Activated T-cell treated with anti-CD3 and anti-CD28 coated beads, Interleukin-2, amount 50 U/mL, for 4 hours (primary cell): ENCODE results near the gene GNA15. TPM values are rescaled to one million over a fixed set of nuclear protein-coding genes. Genes with fewer than 3 reads are reported as not detected.
A peak's percentile ranks its signal among the peaks of the same experiment; 100 is the strongest.
"Not testable (repeated sequence)": the region's sequence is repeated elsewhere in the genome, so short reads cannot be mapped to it uniquely, and the experiment has no call there.

ENCODE experiments used
- ATAC-seq, 2 donors: fragments of 200-7000 bp; cut with Tn5 transposase; one replicate each; pipeline ENCODE4 v1.10.0; 2021
- DNase-seq: peaks from one replicate; pipeline ENCODE4 v3.0.0-alpha.2; 2020
- H3K27me3 Mint-ChIP-seq: one replicate; pipeline ENCODE4 v1.8.0; 2021; ENCODE audit warnings: low read depth, mixed read lengths
- H3K36me3 Mint-ChIP-seq: one replicate; pipeline ENCODE4 v1.8.0; 2022; ENCODE audit warnings: mixed read lengths; ENCODE audit not compliant: insufficient read depth
- H3K4me1 Mint-ChIP-seq: one replicate; pipeline ENCODE4 v1.8.0; 2021; ENCODE audit warnings: low read depth, mixed read lengths
- H3K4me3 Mint-ChIP-seq: one replicate; pipeline ENCODE4 v1.8.0; 2021; ENCODE audit warnings: mild to moderate bottlenecking, moderate library complexity, mixed read lengths
- H3K9me3 Mint-ChIP-seq: one replicate; pipeline ENCODE4 v1.8.0; 2021; ENCODE audit warnings: mixed read lengths
- total RNA-seq, 3 donors: library from RNA; stranded (reverse); gene quantifications; one replicate each; pipeline ENCODE4 v1.2.1, GENCODE V29; 2021

The GNA15 gene
- total RNA-seq, 3 donors from 2014 or later: 8.8 to 19.9 (median 11.3) TPM

GRCh38 chr19:3154957-3155736 is 19.3 kb downstream of the GNA15 start:
- ATAC-seq: peak; percentile 96 to 97
- H3K4me3 Mint-ChIP-seq: no peak overlapping the region
- H3K4me1 Mint-ChIP-seq: peaks cover 3% of the 10 kb centered on the region
- H3K27me3 Mint-ChIP-seq: no peaks in the 10 kb centered on the region
- DNase-seq: peak; percentile 81
- H3K36me3 Mint-ChIP-seq: peaks cover 7% of the 10 kb centered on the region
- H3K9me3 Mint-ChIP-seq: peaks cover 1% of the 10 kb centered on the region

GRCh38 chr19:3157096-3157845 is 21.4 kb downstream of the GNA15 start:
- H3K4me3 Mint-ChIP-seq: no peak overlapping the region
- peaks cover 5% of the 10 kb centered on the region for H3K9me3 Mint-ChIP-seq
- DNase-seq (no peak), ATAC-seq (no peak)
- H3K36me3 Mint-ChIP-seq: peaks cover 13% of the 10 kb centered on the region
- H3K4me1 Mint-ChIP-seq: peaks cover 11% of the 10 kb centered on the region
- no peaks in the 10 kb centered on the region for H3K27me3 Mint-ChIP-seq

- Mint-ChIP-seq H3K9me3 (peaks cover 5% of the 10 kb centered on the region), H3K4me1 (peaks cover 23% of the 10 kb centered on the region), H3K36me3 (peaks cover 13% of the 10 kb centered on the region), H3K27me3 (no peaks in the 10 kb centered on the region), H3K4me3 (no peak overlapping the region)
- ATAC-seq: no peak
- no peak for DNase-seq
Measured at GRCh38 chr19:3159565-3159964, 23.7 kb downstream of the GNA15 start.

GRCh38 chr19:3160219-3160618 is 24.4 kb downstream of the GNA15 start:
- H3K36me3 Mint-ChIP-seq: peaks cover 11% of the 10 kb centered on the region
- no peak for ATAC-seq

GRCh38 chr19:3161453-3161852 is 25.6 kb downstream of the GNA15 start:
- peaks cover 5% of the 10 kb centered on the region for H3K9me3 Mint-ChIP-seq
- H3K36me3 Mint-ChIP-seq: peaks cover 14% of the 10 kb centered on the region
- ATAC-seq (no peak), DNase-seq (no peak)
- H3K27me3 Mint-ChIP-seq: no peaks in the 10 kb centered on the region
- H3K4me3 Mint-ChIP-seq: no peak overlapping the region
- H3K4me1 Mint-ChIP-seq: peaks cover 28% of the 10 kb centered on the region

More at GRCh38 chr19:3160219-3160618, 24.4 kb downstream of the GNA15 start:
- H3K4me1 Mint-ChIP-seq: peaks cover 23% of the 10 kb centered on the region
- H3K4me3 Mint-ChIP-seq: no peak overlapping the region
- peaks cover 5% of the 10 kb centered on the region for H3K9me3 Mint-ChIP-seq
- no peaks in the 10 kb centered on the region for H3K27me3 Mint-ChIP-seq
- no peak for DNase-seq

GRCh38 chr19:3162418-3163229 is 26.8 kb downstream of the GNA15 start:
- peak in 1 of 2 donors; percentile 48 for ATAC-seq
- Mint-ChIP-seq H3K27me3 (no peaks in the 10 kb centered on the region), H3K9me3 (peaks cover 5% of the 10 kb centered on the region), H3K36me3 (peaks cover 12% of the 10 kb centered on the region), H3K4me3 (no peak overlapping the region), H3K4me1 (peaks cover 25% of the 10 kb centered on the region)
- DNase-seq: no peak

GRCh38 chr19:3163230-3163886 is 27.5 kb downstream of the GNA15 start:
- DNase-seq: peak; percentile 71
- Mint-ChIP-seq H3K4me1 (peaks cover 25% of the 10 kb centered on the region), H3K4me3 (no peak overlapping the region), H3K36me3 (peaks cover 11% of the 10 kb centered on the region), H3K27me3 (no peaks in the 10 kb centered on the region), H3K9me3 (peaks cover 5% of the 10 kb centered on the region)
- ATAC-seq: peak; percentile 94 to 96

GRCh38 chr19:3163943-3164342 is 28.1 kb downstream of the GNA15 start:
- Mint-ChIP-seq H3K4me3 (no peak overlapping the region), H3K27me3 (no peaks in the 10 kb centered on the region), H3K4me1 (peaks cover 25% of the 10 kb centered on the region), H3K9me3 (peaks cover 5% of the 10 kb centered on the region), H3K36me3 (peaks cover 11% of the 10 kb centered on the region)
- DNase-seq (no peak), ATAC-seq (no peak)

GRCh38 chr19:3167533-3168272 is 31.9 kb downstream of the GNA15 start:
- no peak for DNase-seq
- Mint-ChIP-seq H3K4me1 (peaks cover 30% of the 10 kb centered on the region), H3K4me3 (no peak overlapping the region), H3K27me3 (no peaks in the 10 kb centered on the region), H3K36me3 (peaks cover 4% of the 10 kb centered on the region), H3K9me3 (no peaks in the 10 kb centered on the region)
- ATAC-seq: no peak

- Mint-ChIP-seq H3K4me1 (peaks cover 28% of the 10 kb centered on the region), H3K36me3 (no peaks in the 10 kb centered on the region), H3K9me3 (no peaks in the 10 kb centered on the region), H3K27me3 (no peaks in the 10 kb centered on the region), H3K4me3 (no peak overlapping the region)
- DNase-seq: no peak
- ATAC-seq: no peak
Measured at GRCh38 chr19:3171894-3172672, 36.2 kb downstream of the GNA15 start.

- not testable (repeated sequence) for H3K36me3 Mint-ChIP-seq, H3K9me3 Mint-ChIP-seq, DNase-seq, ATAC-seq, H3K4me3 Mint-ChIP-seq, H3K27me3 Mint-ChIP-seq
- H3K4me1 Mint-ChIP-seq: peaks cover 31% of the 10 kb centered on the region
Measured at GRCh38 chr19:3172673-3173000, 36.8 kb downstream of the GNA15 start.

GRCh38 chr19:3175781-3176714 is 40.2 kb downstream of the GNA15 start:
- DNase-seq: no peak
- Mint-ChIP-seq H3K36me3 (no peaks in the 10 kb centered on the region), H3K4me3 (peak overlapping the region; percentile 17), H3K4me1 (peaks cover 33% of the 10 kb centered on the region), H3K27me3 (no peaks in the 10 kb centered on the region), H3K9me3 (no peaks in the 10 kb centered on the region)
- ATAC-seq: no peak
